ENCODE measurements around the gene ZFR.

GRCh38 chr5:32304622-32305021 lies 139.9 kb downstream of the ZFR start:
- TF ChIP-seq POLR2A (IDR thresholded peaks at IDR 0.05), result no peak
- TF ChIP-seq CTCF (IDR thresholded peaks at IDR 0.05), result no peak
- TF ChIP-seq EP300 (IDR thresholded peaks at IDR 0.05), result no peak
